Measurements from ENCODE around the gene ASTN2.
A peak's percentile ranks its signal among the peaks of the same experiment; 100 is the strongest.

Gene ASTN2

DNA sequence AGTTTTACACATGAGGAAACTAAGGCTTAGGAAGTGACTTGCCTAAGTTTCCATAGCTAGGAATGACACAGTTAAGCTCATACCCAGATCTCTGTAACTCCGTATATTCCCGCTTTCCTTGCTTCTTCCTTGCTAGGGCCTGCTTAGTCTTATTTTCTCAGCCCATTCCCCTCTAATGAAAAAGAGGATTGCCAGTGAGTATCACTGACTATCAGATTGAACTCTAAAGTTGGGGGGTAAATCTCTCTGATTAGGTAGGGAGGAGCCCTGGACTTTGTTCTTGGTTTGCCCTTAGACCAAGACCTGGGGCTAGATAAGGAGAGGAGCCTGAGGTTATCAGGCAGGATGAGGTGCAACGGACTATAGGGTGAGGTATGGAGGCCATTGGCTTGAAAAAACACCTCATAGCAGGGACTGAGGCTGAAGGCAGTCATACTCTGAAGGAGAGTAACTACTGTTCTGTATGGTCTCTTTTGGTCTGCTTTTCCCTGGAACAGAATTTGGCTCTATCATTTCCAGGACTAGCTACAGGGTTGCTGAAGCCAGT is 725.3 kb downstream of the ASTN2 start:
- FAIRE-seq, result no peak
- TF ChIP-seq, protein P1, sequence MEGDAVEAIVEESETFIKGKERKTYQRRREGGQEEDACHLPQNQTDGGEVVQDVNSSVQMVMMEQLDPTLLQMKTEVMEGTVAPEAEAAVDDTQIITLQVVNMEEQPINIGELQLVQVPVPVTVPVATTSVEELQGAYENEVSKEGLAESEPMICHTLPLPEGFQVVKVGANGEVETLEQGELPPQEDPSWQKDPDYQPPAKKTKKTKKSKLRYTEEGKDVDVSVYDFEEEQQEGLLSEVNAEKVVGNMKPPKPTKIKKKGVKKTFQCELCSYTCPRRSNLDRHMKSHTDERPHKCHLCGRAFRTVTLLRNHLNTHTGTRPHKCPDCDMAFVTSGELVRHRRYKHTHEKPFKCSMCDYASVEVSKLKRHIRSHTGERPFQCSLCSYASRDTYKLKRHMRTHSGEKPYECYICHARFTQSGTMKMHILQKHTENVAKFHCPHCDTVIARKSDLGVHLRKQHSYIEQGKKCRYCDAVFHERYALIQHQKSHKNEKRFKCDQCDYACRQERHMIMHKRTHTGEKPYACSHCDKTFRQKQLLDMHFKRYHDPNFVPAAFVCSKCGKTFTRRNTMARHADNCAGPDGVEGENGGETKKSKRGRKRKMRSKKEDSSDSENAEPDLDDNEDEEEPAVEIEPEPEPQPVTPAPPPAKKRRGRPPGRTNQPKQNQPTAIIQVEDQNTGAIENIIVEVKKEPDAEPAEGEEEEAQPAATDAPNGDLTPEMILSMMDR (IDR thresholded peaks at IDR 0.05; ENCODE audit: insufficient read depth, missing control alignments), result no peak
- no peak for DNase-seq (ENCODE audit: insufficient read length, low spot score)

DNA sequence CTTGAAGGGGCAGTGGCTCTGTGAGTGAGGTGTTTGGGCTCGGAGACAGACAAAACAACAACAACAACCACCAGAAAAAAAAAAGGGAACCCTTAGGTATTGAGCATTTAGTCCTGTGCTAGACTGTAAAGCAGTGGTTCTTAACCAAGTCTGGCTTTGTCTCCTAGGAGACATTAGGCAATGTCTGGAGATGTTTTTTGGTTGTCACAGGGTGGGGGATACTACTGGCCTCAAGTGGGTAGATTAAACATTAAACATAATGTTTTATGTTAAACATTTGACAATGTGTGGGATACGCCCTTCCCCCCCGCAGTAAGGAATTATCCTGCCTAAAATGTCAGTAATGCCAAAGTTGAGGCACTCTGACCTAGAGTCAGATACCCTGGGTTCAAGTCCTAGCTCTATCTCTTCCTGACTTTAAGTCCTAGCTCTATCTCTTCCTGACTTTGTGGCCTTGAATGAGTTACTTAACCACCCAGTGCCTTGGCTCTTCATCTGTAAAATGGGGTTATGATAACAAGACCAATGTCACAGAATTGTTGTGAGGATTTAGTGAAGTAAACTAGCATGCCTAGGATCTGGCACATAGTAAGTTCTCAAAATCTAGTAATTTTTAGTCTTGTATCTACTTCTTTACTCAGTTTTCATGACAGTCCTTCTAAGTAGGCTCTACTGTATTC is 725.9 kb downstream of the ASTN2 start:
- FAIRE-seq (no peak), DNase-seq (ENCODE audit: insufficient read length, low spot score) (no peak)
- TF ChIP-seq, protein P1 (IDR thresholded peaks at IDR 0.05; ENCODE audit: insufficient read depth, missing control alignments), result no peak

DNA sequence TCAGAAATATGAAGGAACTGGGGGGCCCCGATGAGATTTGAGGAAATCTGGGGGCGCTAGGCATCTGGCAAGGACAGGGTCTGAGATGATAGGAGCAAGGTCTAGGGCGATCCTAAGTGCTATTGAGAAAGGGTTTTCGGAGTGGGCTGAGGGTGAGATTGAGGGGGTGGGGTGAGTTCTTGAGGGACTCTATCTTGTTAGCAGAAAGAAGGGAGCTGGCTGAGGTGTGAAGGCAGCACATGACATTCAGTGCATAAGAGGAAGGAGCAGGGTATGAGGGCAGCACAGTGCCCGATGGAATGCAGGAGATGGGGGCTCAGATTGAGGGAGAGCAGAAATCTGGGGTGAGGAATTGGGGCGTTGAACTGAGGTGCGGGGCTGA is 727.1 kb downstream of the ASTN2 start:
- FAIRE-seq, result no peak
- TF ChIP-seq, protein P1 (IDR thresholded peaks at IDR 0.05; ENCODE audit: insufficient read depth, missing control alignments), result no peak
- no peak for DNase-seq (ENCODE audit: insufficient read length, low spot score)

DNA sequence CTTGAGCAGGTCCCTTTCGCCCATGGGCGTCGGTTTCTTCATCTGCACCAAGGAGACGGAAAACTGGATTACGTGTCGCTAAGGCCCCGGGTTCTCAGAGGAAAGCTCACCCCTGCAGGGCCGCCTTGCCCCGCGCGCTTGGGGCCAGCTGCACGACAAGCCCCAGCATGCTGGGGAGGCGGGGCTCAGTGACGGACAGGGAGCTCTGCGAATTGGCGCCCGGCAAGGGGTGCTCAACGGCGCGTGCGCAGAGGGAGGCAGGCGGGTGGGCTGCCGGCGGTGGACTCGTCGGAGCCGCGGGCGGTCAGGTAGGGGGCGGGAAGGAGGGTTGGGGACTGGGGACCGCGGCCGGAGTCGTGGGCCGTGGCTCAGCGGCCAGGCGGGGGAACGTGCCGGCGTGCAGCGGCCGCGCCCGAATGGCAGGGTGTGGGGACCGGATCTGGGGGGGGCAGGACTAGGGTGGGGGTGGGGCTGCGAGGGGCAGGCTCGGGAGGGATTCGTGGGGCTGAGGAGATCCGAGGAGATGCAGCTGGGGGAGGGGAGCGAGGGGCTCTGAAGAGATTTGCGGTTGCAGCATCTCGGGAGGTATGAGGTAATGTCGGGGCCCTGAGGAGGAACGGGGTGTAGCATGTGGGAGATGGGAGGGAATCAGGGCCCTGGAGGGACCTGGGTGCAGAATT is 727.6 kb downstream of the ASTN2 start, which contains the start of gene TRIM32:
TSS of gene TRIM32 (plus strand) at position 232 of the 680 bp plus-strand sequence. CDS start 10,438 bp downstream, outside the sequence.
- DNase-seq (ENCODE audit: insufficient read length, low spot score) (peak; percentile 83), FAIRE-seq (no peak)
- TF ChIP-seq, protein P1 (IDR thresholded peaks at IDR 0.05; ENCODE audit: insufficient read depth, missing control alignments), result no peak

DNA sequence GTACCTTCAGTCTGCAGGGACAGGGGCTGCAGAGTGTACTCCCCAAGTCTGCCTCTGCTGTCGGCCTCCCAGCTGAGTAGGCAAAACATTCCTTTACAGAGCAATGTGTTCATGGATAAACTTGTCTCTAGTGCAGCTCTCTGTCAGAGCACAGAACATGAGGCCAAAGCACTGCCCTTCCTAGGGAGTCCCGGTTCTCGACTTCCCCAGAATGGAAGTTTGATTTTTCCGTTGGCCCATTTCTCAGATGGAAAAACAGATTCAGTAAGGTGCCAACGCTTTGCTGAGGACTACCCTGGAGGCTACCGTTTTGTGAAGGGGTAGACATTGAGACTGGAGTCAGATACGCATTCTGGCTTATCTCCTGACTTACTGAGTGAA is 728.2 kb downstream of the ASTN2 start:
- FAIRE-seq, result no peak

DNA sequence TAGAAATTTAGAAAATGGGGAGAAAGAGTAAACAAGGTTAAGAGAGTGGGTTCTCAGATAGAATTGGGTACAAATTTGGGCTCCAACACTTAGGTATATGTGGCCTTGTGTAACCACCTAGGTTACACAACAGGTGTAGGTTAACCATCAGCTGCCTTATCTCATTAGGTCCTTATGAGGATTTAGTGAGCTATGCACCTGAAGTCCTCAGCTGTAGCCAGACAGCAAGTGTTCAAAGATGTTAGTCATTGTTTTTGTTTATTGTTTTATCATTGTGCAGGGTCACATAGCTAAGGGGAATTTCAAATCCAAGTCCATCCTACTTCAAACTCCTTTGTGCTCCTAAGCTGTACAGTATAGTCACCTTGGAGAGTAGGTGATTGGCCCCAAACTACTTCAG is 728.7 kb downstream of the ASTN2 start:
- TF ChIP-seq, protein P1 (IDR thresholded peaks at IDR 0.05; ENCODE audit: insufficient read depth, missing control alignments), result no peak
- FAIRE-seq, result no peak

More for the DNA sequence above, 728.2 kb downstream of the ASTN2 start:
- DNase-seq (ENCODE audit: insufficient read length, low spot score), result no peak
- TF ChIP-seq, protein P1 (IDR thresholded peaks at IDR 0.05; ENCODE audit: insufficient read depth, missing control alignments), result no peak

DNA sequence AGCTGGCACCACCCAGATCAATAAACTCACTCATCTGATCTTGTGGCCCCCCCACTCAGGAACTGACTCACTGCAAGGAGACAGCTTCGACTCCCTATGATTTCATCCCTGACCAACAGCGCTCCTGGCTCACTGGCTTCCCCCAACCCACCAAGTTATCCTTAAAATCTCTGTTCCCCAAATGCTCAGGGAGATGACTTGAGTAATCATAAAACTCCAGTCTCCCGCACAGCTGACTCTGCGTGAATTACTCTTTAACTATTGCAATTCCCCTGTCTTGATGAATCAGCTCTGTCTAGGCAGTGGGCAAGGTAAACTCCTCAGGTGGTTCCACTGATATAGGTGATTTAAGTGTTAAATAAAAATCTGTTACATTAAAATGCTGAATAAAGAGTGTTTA is 729.7 kb downstream of the ASTN2 start:
- FAIRE-seq (no peak), DNase-seq (ENCODE audit: insufficient read length, low spot score) (no peak)
- TF ChIP-seq, protein P1 (IDR thresholded peaks at IDR 0.05; ENCODE audit: insufficient read depth, missing control alignments), result no peak

More for the DNA sequence above, 728.7 kb downstream of the ASTN2 start:
- no peak for DNase-seq (ENCODE audit: insufficient read length, low spot score)
